Endothelial cell of umbilical vein (primary cell): ENCODE results near the gene AEBP1. TPM values are rescaled to one million over a fixed set of nuclear protein-coding genes. Genes with fewer than 3 reads are reported as not detected.

ENCODE experiments used
- BruUV-seq: library from RNA; stranded (reverse); fragments of 400-500 nt; replicated peaks from 2 replicates; lab custom pipeline; 2021; lab: Mats Ljungman, UMichigan
- CTCF ChIA-PET: fragments of 300-600, 350-600 bp; sonication (Branson Sonifier 250); formaldehyde crosslinking; loops from one replicate; lab custom pipeline; 2021; ENCODE audit warnings: antibody characterized with exemption, inconsistent platforms; lab: Charles Lee
- POLR2A ChIA-PET: fragments of 300-600, 350-600 bp; sonication (Branson Sonifier 250); formaldehyde crosslinking; loops from one replicate; lab custom pipeline; 2021; ENCODE audit warnings: antibody characterized with exemption, inconsistent platforms; lab: Charles Lee
- DNase-seq: peaks from one replicate; pipeline ENCODE4 v3.0.0-alpha.2; 2011; ENCODE audit warnings: low read depth, low spot score
- FAIRE-seq: peaks from 2 replicates; lab custom pipeline; 2011; peaks lifted over from hg19 to GRCh38; lab: Jason Lieb, UNC
- H2AFZ ChIP-seq: 2 replicates; pipeline ENCODE4 v1.6.0; 2012; ENCODE audit warnings: low read depth, low read length, control low read depth, inconsistent platforms
- H3K27ac ChIP-seq: 2 replicates; pipeline ENCODE4 v1.5.1; 2011; ENCODE audit warnings: low read depth, mild to moderate bottlenecking, control low read depth, low read length, moderate library complexity; ENCODE audit not compliant: insufficient read depth
- H3K27me3 ChIP-seq, 2 experiments: 2 replicates each; pipeline versions ENCODE4 v1.6.0 to v1.6.1; 2011; ENCODE audit warnings: low read length in 2 of 2, mixed read lengths in 1 of 2; ENCODE audit not compliant: control insufficient read depth in 2 of 2, insufficient read depth in 2 of 2
- H3K36me3 ChIP-seq, 2 experiments: 2 replicates in 1 of 2; 3 replicates in 1 of 2; pipeline ENCODE4 v1.5.1; 2011; ENCODE audit warnings: low read length in 2 of 2, mild to moderate bottlenecking in 1 of 2, moderate library complexity in 1 of 2; ENCODE audit not compliant: control insufficient read depth in 2 of 2, insufficient read depth in 2 of 2; ENCODE audit errors: extremely low read depth in 1 of 2
- H3K4me1 ChIP-seq: 3 replicates; pipeline ENCODE4 v1.5.1; 2011; ENCODE audit warnings: mild to moderate bottlenecking, low read length; ENCODE audit not compliant: control insufficient read depth, insufficient read depth; ENCODE audit errors: extremely low read depth
- H3K4me2 ChIP-seq: 2 replicates; pipeline ENCODE4 v1.6.1; 2011; ENCODE audit warnings: low read length, control low read depth, mixed read lengths; ENCODE audit not compliant: insufficient read depth
- H3K4me3 ChIP-seq, 3 experiments: fragments of 200-600 bp in 1 of 3; sonication (generic), shearing (Covaris generic) in 1 of 3; replicated peaks in 1 of 3; 2 replicates each; pipeline ENCODE4 v1.5.1; 2011 to 2016; ENCODE audit warnings: control low read depth in 3 of 3, low read length in 3 of 3, mild to moderate bottlenecking in 2 of 3, inconsistent platforms in 1 of 3, low read depth in 1 of 3, moderate library complexity in 1 of 3; ENCODE audit not compliant: insufficient read depth in 1 of 3
- H3K79me2 ChIP-seq: 2 replicates; pipeline ENCODE4 v1.6.0; 2012; ENCODE audit warnings: low read length, inconsistent platforms; ENCODE audit not compliant: control insufficient read depth, insufficient read depth
- H3K9ac ChIP-seq: replicated peaks from 2 replicates; pipeline ENCODE3; 2011; ENCODE audit warnings: low read length, control low read depth; ENCODE audit not compliant: insufficient read depth; ENCODE audit errors: extremely low read depth
- H3K9me1 ChIP-seq: replicated peaks from 3 replicates; pipeline ENCODE4 v1.6.0; 2011; ENCODE audit warnings: mild to moderate bottlenecking, low read length; ENCODE audit not compliant: control insufficient read depth, insufficient read depth; ENCODE audit errors: extremely low read depth
- H3K9me3 ChIP-seq: replicated peaks from 2 replicates; pipeline ENCODE4 v1.5.1; 2012; ENCODE audit warnings: low read length, inconsistent platforms; ENCODE audit not compliant: control insufficient read depth, insufficient read depth
- H4K20me1 ChIP-seq: replicated peaks from 2 replicates; pipeline ENCODE3; 2011; ENCODE audit warnings: mild to moderate bottlenecking, low read length; ENCODE audit not compliant: control insufficient read depth, insufficient read depth; ENCODE audit errors: extremely low read depth
- GATA2 ChIP-seq: IDR thresholded peaks from 2 replicates; pipeline ENCODE4 v1.7.0; 2011; ENCODE audit warnings: low read depth, mild to moderate bottlenecking, moderate library complexity, mixed read lengths, low read length; ENCODE audit not compliant: insufficient read length, insufficient read depth
- MYC ChIP-seq: IDR thresholded peaks from one replicate; pipeline ENCODE4 v1.6.1; 2011; ENCODE audit warnings: mild to moderate bottlenecking, low read depth, low read length
- POLR2A ChIP-seq: IDR thresholded peaks from 2 replicates; pipeline ENCODE4 v1.6.1; 2012; ENCODE audit warnings: low read depth, mild to moderate bottlenecking, control low read depth, low read length
- dilution Hi-C: fragments of 300-500 bp; cut with MboI; formaldehyde crosslinking; loops from one replicate; pipeline ENCODE4 v1.15.0; 2019; ENCODE audit warnings: low sequenced_read_pairs; ENCODE audit not compliant: extremely low pct_ligation_motif_present
- intact Hi-C: fragments of 100-400 bp; cut with micrococcal nuclease; formaldehyde crosslinking; loops from one replicate; pipeline ENCODE4 v1.10.0; 2022
- polyA plus RNA-seq, 4 experiments: library from polyadenylated mRNA; depleted of rRNA in 3 of 4; stranded (reverse) in 3 of 4; unstranded in 1 of 4; fragments of >200 nt; gene quantifications; 2 replicates each; pipeline versions ENCODE4 v1.2.1 to v1.2.3, GENCODE V29; 2011 to 2012; ENCODE audit warnings: missing spikeins in 1 of 4
- total RNA-seq: library from RNA; stranded (reverse); gene quantifications from 2 replicates; pipeline ENCODE4 v1.2.3, GENCODE V29; 2021

AEBP1 gene
- total and polyA plus RNA-seq, 2 donors (not counting 3 experiments of a cell fraction or from before 2014, with no cell fraction given): 20.6 to 48.0 TPM

DNA sequence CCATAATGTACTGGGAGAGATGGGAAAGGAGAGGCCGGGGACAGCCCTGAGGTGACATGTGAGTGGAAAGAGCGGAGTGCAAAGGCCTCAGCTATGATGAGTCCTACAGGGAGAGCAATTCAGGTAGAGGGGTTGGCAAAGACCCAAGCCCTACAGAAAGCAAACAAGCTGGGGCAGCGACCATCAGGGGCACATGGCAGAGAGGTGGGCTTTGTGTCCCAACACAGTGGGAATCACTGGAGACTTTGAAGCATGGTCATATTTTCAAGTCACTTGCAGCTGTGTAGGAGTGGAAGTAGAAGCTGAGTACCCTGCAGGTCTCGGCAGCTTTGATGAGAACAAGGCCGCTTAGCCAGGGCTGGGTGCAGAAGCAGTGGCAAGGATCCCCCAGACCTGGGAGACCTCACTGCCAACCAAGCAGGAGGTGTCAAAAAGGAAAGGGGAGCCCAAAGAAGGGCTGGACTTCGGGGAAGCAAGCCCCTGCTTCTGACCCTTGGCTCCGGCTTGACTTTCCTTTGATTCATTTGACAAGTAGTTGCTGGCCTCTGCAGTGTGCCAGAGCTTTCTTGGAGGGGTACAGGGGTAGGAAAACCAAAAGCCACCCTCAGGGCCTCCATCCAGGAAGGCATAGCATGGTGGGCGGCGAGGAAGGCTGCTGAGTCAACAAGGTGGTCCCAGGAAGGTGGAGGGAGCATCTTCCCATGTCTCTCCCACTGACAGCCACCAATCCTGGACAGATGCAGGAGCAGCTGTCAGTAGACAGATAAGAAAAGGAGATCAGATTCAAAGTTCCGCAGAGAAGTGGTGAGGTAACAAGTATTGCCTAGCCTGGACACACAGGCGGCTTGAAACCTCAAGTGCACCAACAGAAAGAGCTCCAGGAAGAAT, 36.8 kb upstream of the AEBP1 start:
- Histone ChIP-seq H3K4me1 (peaks cover 3% of the 10 kb centered on the region), H3K36me3 (no peaks in the 10 kb centered on the region), H2AFZ (no peak overlapping the region), H3K4me2 (no peak overlapping the region), H3K79me2 (no peaks in the 10 kb centered on the region), H3K27me3 (peaks cover 2 to 13% of the 10 kb centered on the region in 2 experiments), H3K4me3 (no peak overlapping the region), H4K20me1 (no peaks in the 10 kb centered on the region), H3K9ac (no peak overlapping the region), H3K9me1 (no peaks in the 10 kb centered on the region), H3K9me3 (no peaks in the 10 kb centered on the region), H3K27ac (no peak overlapping the region)
- dilution Hi-C loops (no loop called here), intact Hi-C loops (no loop called here)
- TF ChIP-seq MYC (no peak), POLR2A (peak; percentile 11)
- BruUV-seq: no TSS peak
- no peak for DNase-seq
- ChIA-PET CTCF (interaction anchor here (0.8 to 2.6 kb wide), 4 partner anchors 20 to 129 kb away, joined by 3 to 7 read pairs (median 3); no protein-coding TSS in a partner anchor), POLR2A (interaction anchor here (0.5 kb wide), 1 partner anchor 400 kb away, joined by 5 read pairs; no protein-coding TSS in a partner anchor)
- no peak for FAIRE-seq

DNA sequence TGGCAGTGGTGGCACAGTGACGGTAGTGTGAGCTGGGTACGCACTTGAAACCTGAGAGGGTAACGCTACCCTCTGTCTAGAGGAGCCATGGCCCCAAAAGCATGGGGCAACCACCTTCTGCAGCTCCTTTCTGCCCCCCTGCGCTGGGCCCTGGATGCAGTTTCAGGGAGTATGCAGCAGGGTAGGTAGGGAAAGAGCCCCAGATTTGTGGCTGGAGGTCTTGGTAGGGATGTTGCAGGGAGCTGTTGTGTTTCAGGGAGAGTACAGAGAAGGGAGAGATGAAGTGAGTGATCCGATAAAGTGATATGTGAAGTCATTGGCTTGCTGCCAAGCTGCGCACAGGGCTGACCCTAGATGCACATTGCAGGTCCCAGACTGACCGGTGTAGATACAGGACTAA, 36.1 kb upstream of the AEBP1 start:
- no peaks in the 10 kb centered on the region for H3K9me3 ChIP-seq
- no peak overlapping the region for H3K4me2 ChIP-seq
- dilution Hi-C loops: no loop called here
- BruUV-seq: no TSS peak
- ChIA-PET CTCF (interaction anchor here (0.8 to 2.6 kb wide), 2 partner anchors 48 to 128 kb away, joined by 3 to 7 read pairs; no protein-coding TSS in a partner anchor), POLR2A (interaction anchor here (0.5 kb wide), 1 partner anchor 399 kb away, joined by 5 read pairs; no protein-coding TSS in a partner anchor)
- H3K9me1 ChIP-seq: no peaks in the 10 kb centered on the region
- H3K9ac ChIP-seq: no peak overlapping the region
- DNase-seq: no peak
- no peaks in the 10 kb centered on the region for H3K36me3 ChIP-seq
- TF ChIP-seq POLR2A: no peak
- peak; percentile 10 for TF ChIP-seq GATA2
- no peak overlapping the region for H2AFZ ChIP-seq
- peaks cover 2 to 13% of the 10 kb centered on the region in 2 experiments for H3K27me3 ChIP-seq
- no peak for FAIRE-seq
- no peaks in the 10 kb centered on the region for H3K79me2 ChIP-seq
- peaks cover 10% of the 10 kb centered on the region for H3K4me1 ChIP-seq
- H3K4me3 ChIP-seq: no peak overlapping the region
- H4K20me1 ChIP-seq: no peaks in the 10 kb centered on the region
- H3K27ac ChIP-seq: no peak overlapping the region
- intact Hi-C loops: no loop called here
